GM23338 (cell line): Measurements from ENCODE around the gene RNU1-2. TPM values are rescaled to one million over a fixed set of nuclear protein-coding genes. Genes with fewer than 3 reads are reported as not detected.
A peak's percentile ranks its signal among the peaks of the same experiment; 100 is the strongest.

Experiments used
- ATAC-seq: fragments of 200-7000 bp; cut with Tn5 transposase; 3 replicates; pipeline ENCODE4 v1.9.1; 2020
- DNase-seq: peaks from one replicate; pipeline ENCODE4 v3.0.0-alpha.2; 2015; ENCODE audit warnings: low spot score
- H2AFZ ChIP-seq: fragments of 200-600 bp; sonication (generic); 2 replicates; pipeline ENCODE4 v1.8.0; 2016; ENCODE audit warnings: antibody characterized with exemption, mild to moderate bottlenecking, moderate library complexity
- H3F3A ChIP-seq: fragments of 200-600 bp; sonication (generic); replicated peaks from 2 replicates; pipeline ENCODE4 v1.8.0; 2017; ENCODE audit warnings: antibody characterized with exemption, mixed run types, low read depth
- H3K27ac ChIP-seq: fragments of 200-600 bp; sonication (generic); 2 replicates; pipeline ENCODE4 v1.6.1; 2016; ENCODE audit warnings: low read depth
- H3K27me3 ChIP-seq: fragments of 200-600 bp; sonication (generic); 2 replicates; pipeline ENCODE4 v1.8.0; 2016; ENCODE audit warnings: mild to moderate bottlenecking, mixed run types, moderate library complexity; ENCODE audit not compliant: insufficient read depth
- H3K36me3 ChIP-seq: fragments of 200-600 bp; sonication (generic); 2 replicates; pipeline ENCODE4 v1.8.0; 2016; ENCODE audit warnings: mild to moderate bottlenecking; ENCODE audit not compliant: insufficient read depth
- H3K4me1 ChIP-seq: fragments of 200-600 bp; sonication (generic); 2 replicates; pipeline ENCODE4 v1.8.0; 2016; ENCODE audit warnings: mild to moderate bottlenecking, moderate library complexity; ENCODE audit not compliant: insufficient read depth
- H3K4me2 ChIP-seq: fragments of 200-600 bp; sonication (generic); 2 replicates; pipeline ENCODE4 v1.7.1; 2017; ENCODE audit warnings: mixed run types
- H3K4me3 ChIP-seq: fragments of 200-600 bp; sonication (generic); 2 replicates; pipeline ENCODE4 v1.6.1; 2016; ENCODE audit warnings: mixed run types
- H3K79me2 ChIP-seq: fragments of 200-600 bp; sonication (generic); replicated peaks from 2 replicates; pipeline ENCODE4 v1.8.0; 2017; ENCODE audit warnings: mild to moderate bottlenecking; ENCODE audit not compliant: insufficient read depth
- H3K9me2 ChIP-seq: fragments of 200-600 bp; sonication (generic); 2 replicates; pipeline ENCODE4 v1.8.0; 2017; ENCODE audit not compliant: insufficient read depth
- H4K20me1 ChIP-seq: fragments of 200-600 bp; sonication (generic); replicated peaks from 2 replicates; pipeline ENCODE4 v1.8.0; 2017; ENCODE audit warnings: mild to moderate bottlenecking; ENCODE audit not compliant: insufficient read depth
- H3K27ac Mint-ChIP-seq: 2 replicates; pipeline ENCODE4 v1.8.0; 2020; ENCODE audit warnings: inconsistent platforms, mild to moderate bottlenecking, moderate library complexity, mixed read lengths
- H3K27me3 Mint-ChIP-seq: 3 replicates; pipeline ENCODE4 v1.8.0; 2022; ENCODE audit warnings: low read depth, mild to moderate bottlenecking, moderate library complexity, mixed read lengths, inconsistent platforms; ENCODE audit not compliant: insufficient read depth, poor library complexity
- H3K36me3 Mint-ChIP-seq: 3 replicates; pipeline ENCODE4 v1.8.0; 2021; ENCODE audit warnings: low read depth, mild to moderate bottlenecking, inconsistent platforms, moderate library complexity, mixed read lengths
- H3K4me1 Mint-ChIP-seq: 3 replicates; pipeline ENCODE4 v1.8.0; 2020; ENCODE audit warnings: mild to moderate bottlenecking, inconsistent platforms, mixed read lengths
- H3K4me3 Mint-ChIP-seq: 3 replicates; pipeline ENCODE4 v1.8.0; 2021; ENCODE audit warnings: moderate library complexity, mild to moderate bottlenecking, inconsistent platforms, mixed read lengths
- H3K9me3 Mint-ChIP-seq: 3 replicates; pipeline ENCODE4 v1.8.0; 2020; ENCODE audit warnings: moderate library complexity, mild to moderate bottlenecking, inconsistent platforms, mixed read lengths
- CREB1 ChIP-seq: fragments of 250-450 bp; sonication (Bioruptor Pico); IDR thresholded peaks from 2 replicates; pipeline ENCODE4 v1.5.0; 2020; ENCODE audit warnings: low read depth, mild to moderate bottlenecking, moderate library complexity
- EZH2phosphoT487 ChIP-seq: fragments of 200-600 bp; sonication (generic); IDR thresholded peaks from one replicate; pipeline ENCODE4 v1.8.1; 2018; ENCODE audit warnings: antibody characterized with exemption; ENCODE audit not compliant: unreplicated experiment
- NANOG ChIP-seq: IDR thresholded peaks from 2 replicates; pipeline ENCODE4 v1.6.1; 2016; ENCODE audit warnings: antibody characterized with exemption, borderline replicate concordance
- POLR2AphosphoS5 ChIP-seq: IDR thresholded peaks from 2 replicates; pipeline ENCODE4 v1.6.1; 2016; ENCODE audit warnings: antibody characterized with exemption, low read depth
- REST ChIP-seq: IDR thresholded peaks from one replicate; pipeline ENCODE4 v1.6.1; 2018; ENCODE audit warnings: antibody characterized with exemption; ENCODE audit not compliant: unreplicated experiment
- ZNF114 ChIP-seq: fragments of 250-450 bp; sonication (Bioruptor Pico); IDR thresholded peaks from 2 replicates; pipeline ENCODE4 v1.5.0; 2020; ENCODE audit warnings: mild to moderate bottlenecking, moderate library complexity
- ZNF331 ChIP-seq: fragments of 250-450 bp; sonication (Bioruptor Pico); IDR thresholded peaks from 2 replicates; pipeline ENCODE4 v1.5.0; 2020; ENCODE audit warnings: low read depth, mild to moderate bottlenecking, moderate library complexity
- ZNF462 ChIP-seq: fragments of 250-450 bp; sonication (Bioruptor Pico); IDR thresholded peaks from 2 replicates; pipeline ENCODE4 v1.5.0; 2020; ENCODE audit warnings: mild to moderate bottlenecking, moderate library complexity
- polyA plus RNA-seq: library from polyadenylated mRNA; unstranded; fragments of >200 nt; fragmentation: Nextera tagmentation; extraction: Ambion mirVana; gene quantifications from 2 replicates; pipeline ENCODE4 v1.2.1, GENCODE V29; 2016
- total RNA-seq: library from RNA; depleted of rRNA; stranded (reverse); fragments of >200 nt; shearing (Covaris generic); gene quantifications from 2 replicates; pipeline ENCODE4 v1.2.3, GENCODE V29; 2014
- TF ChIP-seq, protein P1 (sequence below), 2 experiments: fragments of 200-600 bp in 1 of 2; sonication (generic) in 1 of 2; conservative IDR thresholded peaks; 2 replicates each; pipeline versions ENCODE4 v1.5.1 to v1.6.1; 2016 to 2017; ENCODE audit warnings: antibody characterized with exemption in 2 of 2, low read depth in 2 of 2, mild to moderate bottlenecking in 2 of 2, moderate library complexity in 1 of 2

The RNU1-2 gene
- total and polyA plus RNA-seq, 2 experiments from 2014 or later, result not detected

- Mint-ChIP-seq H3K27ac (peak overlapping the region; percentile 15; the same call in 1 of the 2 replicates), H3K9me3 (peaks cover 8% of the 10 kb centered on the region; the same call in 2 of the 3 replicates), H3K36me3 (no peaks in the 10 kb centered on the region; the same call in 2 of the 3 replicates), H3K4me3 (no peak overlapping the region; the same call in 2 of the 3 replicates), H3K4me1 (peaks cover 19% of the 10 kb centered on the region), H3K27me3 (peaks cover 15% of the 10 kb centered on the region)
- no peak for ATAC-seq
- H2AFZ ChIP-seq, result no peak overlapping the region
- H3K36me3 ChIP-seq, result no peaks in the 10 kb centered on the region
- H3K9me2 ChIP-seq, result no peaks in the 10 kb centered on the region
- H3F3A ChIP-seq, result peaks cover 12% of the 10 kb centered on the region
- peak overlapping the region; percentile 98 for H3K27ac ChIP-seq
- H3K4me3 ChIP-seq, result no peak overlapping the region
- DNase-seq, result no peak
- no peaks in the 10 kb centered on the region for H4K20me1 ChIP-seq
- no peaks in the 10 kb centered on the region for H3K79me2 ChIP-seq
- TF ChIP-seq ZNF114 (CRISPR knock-in tag), result no peak
- H3K27me3 ChIP-seq, result no peaks in the 10 kb centered on the region
- H3K4me2 ChIP-seq, result peak overlapping the region; percentile 1; the same call in 1 of the 2 replicates
- peaks cover 9% of the 10 kb centered on the region for H3K4me1 ChIP-seq
Measured at GRCh38 chr1:16905868-16906702, 10.3 kb downstream of the RNU1-2 start.

DNA sequence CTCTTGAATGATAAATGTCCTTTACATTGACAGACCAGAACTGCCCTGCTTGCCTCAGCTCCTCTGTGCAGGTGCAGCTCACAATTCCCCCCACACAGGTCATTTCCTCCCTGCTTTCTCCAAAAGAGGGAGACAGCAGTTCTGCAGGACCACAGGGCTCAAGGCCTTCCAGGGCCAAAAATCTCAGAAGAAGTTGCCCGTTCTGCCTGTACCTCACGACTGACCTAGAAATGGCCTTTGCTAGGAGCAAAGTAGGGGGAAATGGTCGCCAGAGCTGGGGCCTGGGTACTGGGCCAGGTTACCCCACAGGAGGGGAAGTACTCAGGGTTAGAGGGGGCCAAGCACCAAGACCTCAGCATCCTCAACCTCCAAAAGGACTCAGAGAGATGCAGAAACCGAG is 11.1 kb downstream of the RNU1-2 start:
- Mint-ChIP-seq H3K27ac (no peak overlapping the region), H3K9me3 (peaks cover 8% of the 10 kb centered on the region; the same call in 2 of the 3 replicates), H3K4me1 (peaks cover 14% of the 10 kb centered on the region), H3K4me3 (no peak overlapping the region), H3K36me3 (no peaks in the 10 kb centered on the region; the same call in 2 of the 3 replicates), H3K27me3 (peaks cover 17% of the 10 kb centered on the region)
- H2AFZ ChIP-seq, result no peak overlapping the region
- no peak for DNase-seq
- no peaks in the 10 kb centered on the region for H3K79me2 ChIP-seq
- no peak for ATAC-seq
- H4K20me1 ChIP-seq, result no peaks in the 10 kb centered on the region
- no peak overlapping the region for H3K4me3 ChIP-seq
- H3K27ac ChIP-seq, result no peak overlapping the region
- no peaks in the 10 kb centered on the region for H3K36me3 ChIP-seq
- no peak overlapping the region for H3K4me2 ChIP-seq
- H3K9me2 ChIP-seq, result no peaks in the 10 kb centered on the region
- peaks cover 16% of the 10 kb centered on the region for H3F3A ChIP-seq
- no peaks in the 10 kb centered on the region for H3K27me3 ChIP-seq
- peaks cover 9% of the 10 kb centered on the region for H3K4me1 ChIP-seq
- no peak for TF ChIP-seq ZNF462 (CRISPR knock-in tag)
- TF ChIP-seq CREB1 (CRISPR knock-in tag), result no peak
- no peak for TF ChIP-seq ZNF331 (CRISPR knock-in tag)
- no peak for TF ChIP-seq POLR2AphosphoS5
- TF ChIP-seq ZNF114 (CRISPR knock-in tag), result no peak
- TF ChIP-seq, protein P1, sequence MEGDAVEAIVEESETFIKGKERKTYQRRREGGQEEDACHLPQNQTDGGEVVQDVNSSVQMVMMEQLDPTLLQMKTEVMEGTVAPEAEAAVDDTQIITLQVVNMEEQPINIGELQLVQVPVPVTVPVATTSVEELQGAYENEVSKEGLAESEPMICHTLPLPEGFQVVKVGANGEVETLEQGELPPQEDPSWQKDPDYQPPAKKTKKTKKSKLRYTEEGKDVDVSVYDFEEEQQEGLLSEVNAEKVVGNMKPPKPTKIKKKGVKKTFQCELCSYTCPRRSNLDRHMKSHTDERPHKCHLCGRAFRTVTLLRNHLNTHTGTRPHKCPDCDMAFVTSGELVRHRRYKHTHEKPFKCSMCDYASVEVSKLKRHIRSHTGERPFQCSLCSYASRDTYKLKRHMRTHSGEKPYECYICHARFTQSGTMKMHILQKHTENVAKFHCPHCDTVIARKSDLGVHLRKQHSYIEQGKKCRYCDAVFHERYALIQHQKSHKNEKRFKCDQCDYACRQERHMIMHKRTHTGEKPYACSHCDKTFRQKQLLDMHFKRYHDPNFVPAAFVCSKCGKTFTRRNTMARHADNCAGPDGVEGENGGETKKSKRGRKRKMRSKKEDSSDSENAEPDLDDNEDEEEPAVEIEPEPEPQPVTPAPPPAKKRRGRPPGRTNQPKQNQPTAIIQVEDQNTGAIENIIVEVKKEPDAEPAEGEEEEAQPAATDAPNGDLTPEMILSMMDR (conservative IDR thresholded peaks at IDR 0.05; ENCODE audit: low read depth in 2 of 2), result no peak
- TF ChIP-seq NANOG, result no peak
- no peak for TF ChIP-seq REST
- TF ChIP-seq EZH2phosphoT487, result no peak
